Measurements from ENCODE around the gene ITGB4.

Gene ITGB4

GRCh38 chr17:75791254-75791653 lies 70.0 kb downstream of the ITGB4 start:
- DNase-seq (ENCODE audit: low read depth): no peak

DNA sequence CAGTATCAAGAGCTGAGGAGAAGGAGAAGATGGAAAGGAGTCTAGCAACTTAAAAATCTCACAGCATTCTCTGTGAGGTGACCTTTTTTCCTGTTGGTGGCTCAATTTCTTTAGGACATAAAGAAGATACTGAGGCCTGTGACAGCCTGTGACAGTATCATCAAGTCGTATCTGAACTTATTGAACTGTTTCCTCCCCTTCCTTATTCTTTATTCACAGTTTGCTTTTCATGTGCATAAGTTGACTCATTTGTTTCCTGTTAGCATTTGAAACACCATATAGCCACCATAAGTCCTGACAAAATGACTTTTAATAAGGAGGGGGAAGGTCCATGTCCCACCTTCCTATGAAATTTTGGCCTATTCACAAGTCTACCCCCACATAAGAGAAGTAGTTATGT lies 72.2 kb downstream of the ITGB4 start:
- no peak for DNase-seq (ENCODE audit: low read depth)

DNA sequence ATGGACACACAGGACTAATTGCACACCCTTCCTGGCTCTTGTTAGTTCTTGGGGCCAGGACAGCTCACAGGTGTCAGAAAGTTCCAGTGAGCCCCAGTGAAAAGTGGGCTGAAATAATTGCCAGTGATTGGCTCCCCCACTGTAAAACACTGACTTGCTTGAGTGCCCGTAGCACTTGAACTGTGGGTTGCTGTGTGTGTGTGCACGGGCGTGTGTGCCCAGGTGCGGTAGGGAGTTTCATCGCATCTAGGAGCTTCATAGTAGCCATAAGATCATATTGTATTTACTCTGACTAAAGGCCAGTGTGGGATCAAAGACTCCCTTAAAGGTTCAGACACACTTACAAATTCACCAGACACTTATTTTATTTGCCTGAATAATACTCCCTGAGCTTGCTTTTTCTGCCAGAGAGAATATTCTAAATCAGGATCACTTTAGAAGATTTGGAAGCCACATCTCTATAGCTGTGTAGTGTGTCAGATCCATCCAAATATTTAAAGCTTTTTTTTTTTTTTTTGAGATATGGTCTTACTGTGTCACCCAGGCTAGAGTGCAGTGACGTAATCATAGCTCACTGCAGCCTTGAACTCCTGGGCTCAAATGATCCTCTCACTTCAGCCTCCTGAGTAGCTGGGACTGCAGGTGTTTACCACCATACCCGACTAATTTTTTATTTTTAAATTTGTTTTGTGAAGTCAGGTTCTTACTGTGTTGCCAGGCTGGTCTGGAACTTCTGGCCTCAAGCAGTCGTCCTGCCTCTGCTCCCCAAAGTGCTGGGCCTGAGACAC lies 74.8 kb downstream of the ITGB4 start:
- DNase-seq (ENCODE audit: low read depth): no peak

DNA sequence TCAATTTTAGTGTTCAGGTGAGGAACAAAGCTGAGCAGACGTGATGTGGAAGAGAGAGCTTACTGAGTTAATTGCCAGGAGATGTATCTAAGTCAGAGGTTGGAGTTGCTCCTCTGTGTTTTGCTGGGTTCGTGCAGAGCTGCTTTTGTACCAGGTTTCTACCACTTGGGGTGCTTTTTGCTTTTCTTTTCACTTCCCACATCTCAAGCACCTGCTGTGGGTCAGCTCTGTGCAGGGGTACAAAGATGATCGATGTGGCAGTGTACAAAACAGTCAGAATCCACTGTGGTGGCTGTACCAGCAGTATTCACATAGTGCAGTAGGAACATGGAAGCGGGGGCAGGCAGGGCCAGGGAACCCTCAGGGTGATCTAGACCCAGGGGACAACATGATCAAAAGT lies 78.1 kb downstream of the ITGB4 start:
- DNase-seq (ENCODE audit: low read depth): no peak

DNA sequence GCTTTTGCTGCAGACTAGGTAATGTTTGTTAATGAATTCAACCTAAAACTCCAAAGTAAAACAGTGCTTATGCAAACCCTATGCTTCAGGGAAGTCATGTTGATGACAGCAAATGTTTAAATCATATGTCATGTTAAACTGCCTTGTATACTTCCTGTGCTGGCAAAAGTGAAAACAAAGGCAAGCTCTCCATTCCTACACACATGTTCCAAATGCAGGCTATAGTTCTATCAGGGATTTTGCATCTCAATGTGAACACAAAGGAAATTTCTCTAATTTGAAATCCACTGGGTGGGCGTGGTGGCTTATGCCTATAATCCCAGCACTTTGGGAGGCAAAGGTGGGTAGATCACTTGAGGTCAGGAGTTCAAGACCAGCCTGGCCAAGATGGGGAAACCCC lies 82.6 kb downstream of the ITGB4 start:
- no peak for DNase-seq (ENCODE audit: low read depth)

DNA sequence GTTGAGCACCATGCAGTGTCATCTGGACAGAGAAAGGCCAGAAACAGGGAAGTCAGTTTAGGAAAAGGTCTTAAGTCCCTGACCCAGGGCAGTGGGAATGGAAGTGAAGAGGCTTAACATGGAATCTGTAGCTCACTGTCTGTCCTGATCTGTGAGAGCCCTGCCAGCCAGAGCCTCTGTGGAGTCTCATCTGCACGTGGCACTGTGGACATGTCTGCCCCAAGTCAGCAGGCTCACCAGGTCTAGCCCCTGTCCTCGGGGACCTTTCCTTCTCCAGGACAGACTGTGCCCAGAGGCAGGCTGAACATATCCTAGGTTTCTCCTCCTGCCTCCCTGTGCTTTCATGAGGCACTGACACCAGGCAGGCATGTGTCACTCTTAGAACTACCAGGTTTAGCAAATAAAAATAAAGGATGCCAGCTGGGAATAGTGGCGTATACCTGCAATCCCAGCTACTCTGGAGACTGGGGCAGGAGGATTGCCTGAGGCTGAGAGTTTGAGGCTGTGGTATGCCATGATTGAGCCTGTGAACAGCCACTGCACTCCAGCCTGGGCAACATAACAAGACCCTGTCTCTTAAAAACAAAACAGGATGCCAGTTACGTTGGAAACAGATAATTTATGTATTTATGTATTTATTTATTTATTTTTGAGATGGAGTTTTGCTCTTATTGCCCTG lies 85.7 kb downstream of the ITGB4 start:
- no peak for DNase-seq (ENCODE audit: low read depth)

Measured in ELR (cell line).